Endothelial cell of umbilical vein (primary cell): ENCODE measurements around the gene NAA20. TPM values are rescaled to one million over a fixed set of nuclear protein-coding genes. Genes with fewer than 3 reads are reported as not detected.

Experiments used
- BruUV-seq: library from RNA; stranded (reverse); fragments of 400-500 nt; replicated peaks from 2 replicates; lab custom pipeline; 2021; lab: Mats Ljungman, UMichigan
- CTCF ChIA-PET: fragments of 300-600, 350-600 bp; sonication (Branson Sonifier 250); formaldehyde crosslinking; loops from one replicate; lab custom pipeline; 2021; ENCODE audit warnings: antibody characterized with exemption, inconsistent platforms; lab: Charles Lee
- POLR2A ChIA-PET: fragments of 300-600, 350-600 bp; sonication (Branson Sonifier 250); formaldehyde crosslinking; loops from one replicate; lab custom pipeline; 2021; ENCODE audit warnings: antibody characterized with exemption, inconsistent platforms; lab: Charles Lee
- DNase-seq: peaks from one replicate; pipeline ENCODE4 v3.0.0-alpha.2; 2011; ENCODE audit warnings: low read depth, low spot score
- FAIRE-seq: peaks from 2 replicates; lab custom pipeline; 2011; peaks lifted over from hg19 to GRCh38; lab: Jason Lieb, UNC
- H2AFZ ChIP-seq: 2 replicates; pipeline ENCODE4 v1.6.0; 2012; ENCODE audit warnings: low read depth, low read length, control low read depth, inconsistent platforms
- H3K27ac ChIP-seq: 2 replicates; pipeline ENCODE4 v1.5.1; 2011; ENCODE audit warnings: low read depth, mild to moderate bottlenecking, control low read depth, low read length, moderate library complexity; ENCODE audit not compliant: insufficient read depth
- H3K27me3 ChIP-seq, 2 experiments: 2 replicates each; pipeline versions ENCODE4 v1.6.0 to v1.6.1; 2011; ENCODE audit warnings: low read length in 2 of 2, mixed read lengths in 1 of 2; ENCODE audit not compliant: control insufficient read depth in 2 of 2, insufficient read depth in 2 of 2
- H3K36me3 ChIP-seq, 2 experiments: 2 replicates in 1 of 2; 3 replicates in 1 of 2; pipeline ENCODE4 v1.5.1; 2011; ENCODE audit warnings: low read length in 2 of 2, mild to moderate bottlenecking in 1 of 2, moderate library complexity in 1 of 2; ENCODE audit not compliant: control insufficient read depth in 2 of 2, insufficient read depth in 2 of 2; ENCODE audit errors: extremely low read depth in 1 of 2
- H3K4me1 ChIP-seq: 3 replicates; pipeline ENCODE4 v1.5.1; 2011; ENCODE audit warnings: mild to moderate bottlenecking, low read length; ENCODE audit not compliant: control insufficient read depth, insufficient read depth; ENCODE audit errors: extremely low read depth
- H3K4me2 ChIP-seq: 2 replicates; pipeline ENCODE4 v1.6.1; 2011; ENCODE audit warnings: low read length, control low read depth, mixed read lengths; ENCODE audit not compliant: insufficient read depth
- H3K4me3 ChIP-seq, 3 experiments: fragments of 200-600 bp in 1 of 3; sonication (generic), shearing (Covaris generic) in 1 of 3; replicated peaks in 1 of 3; 2 replicates each; pipeline ENCODE4 v1.5.1; 2011 to 2016; ENCODE audit warnings: control low read depth in 3 of 3, low read length in 3 of 3, mild to moderate bottlenecking in 2 of 3, inconsistent platforms in 1 of 3, low read depth in 1 of 3, moderate library complexity in 1 of 3; ENCODE audit not compliant: insufficient read depth in 1 of 3
- H3K79me2 ChIP-seq: 2 replicates; pipeline ENCODE4 v1.6.0; 2012; ENCODE audit warnings: low read length, inconsistent platforms; ENCODE audit not compliant: control insufficient read depth, insufficient read depth
- H3K9ac ChIP-seq: replicated peaks from 2 replicates; pipeline ENCODE3; 2011; ENCODE audit warnings: low read length, control low read depth; ENCODE audit not compliant: insufficient read depth; ENCODE audit errors: extremely low read depth
- H3K9me1 ChIP-seq: replicated peaks from 3 replicates; pipeline ENCODE4 v1.6.0; 2011; ENCODE audit warnings: mild to moderate bottlenecking, low read length; ENCODE audit not compliant: control insufficient read depth, insufficient read depth; ENCODE audit errors: extremely low read depth
- H3K9me3 ChIP-seq: replicated peaks from 2 replicates; pipeline ENCODE4 v1.5.1; 2012; ENCODE audit warnings: low read length, inconsistent platforms; ENCODE audit not compliant: control insufficient read depth, insufficient read depth
- H4K20me1 ChIP-seq: replicated peaks from 2 replicates; pipeline ENCODE3; 2011; ENCODE audit warnings: mild to moderate bottlenecking, low read length; ENCODE audit not compliant: control insufficient read depth, insufficient read depth; ENCODE audit errors: extremely low read depth
- FOS ChIP-seq: IDR thresholded peaks from 2 replicates; pipeline ENCODE4 v1.6.1; 2011; ENCODE audit warnings: mild to moderate bottlenecking, low read length, moderate library complexity, borderline replicate concordance; ENCODE audit not compliant: insufficient read depth
- GATA2 ChIP-seq: IDR thresholded peaks from 2 replicates; pipeline ENCODE4 v1.7.0; 2011; ENCODE audit warnings: low read depth, mild to moderate bottlenecking, moderate library complexity, mixed read lengths, low read length; ENCODE audit not compliant: insufficient read length, insufficient read depth
- JUN ChIP-seq: IDR thresholded peaks from 2 replicates; pipeline ENCODE4 v1.6.1; 2011; ENCODE audit warnings: borderline replicate concordance, low read depth; ENCODE audit not compliant: insufficient read length, insufficient read depth
- POLR2A ChIP-seq: IDR thresholded peaks from 2 replicates; pipeline ENCODE4 v1.6.1; 2012; ENCODE audit warnings: low read depth, mild to moderate bottlenecking, control low read depth, low read length
- POLR2AphosphoS5 ChIP-seq: IDR thresholded peaks from 2 replicates; pipeline ENCODE4 v1.6.1; 2012; ENCODE audit warnings: low read depth, mild to moderate bottlenecking, control low read depth, low read length, moderate library complexity; ENCODE audit not compliant: insufficient read depth
- dilution Hi-C: fragments of 300-500 bp; cut with MboI; formaldehyde crosslinking; loops from one replicate; pipeline ENCODE4 v1.15.0; 2019; ENCODE audit warnings: low sequenced_read_pairs; ENCODE audit not compliant: extremely low pct_ligation_motif_present
- intact Hi-C: fragments of 100-400 bp; cut with micrococcal nuclease; formaldehyde crosslinking; loops from one replicate; pipeline ENCODE4 v1.10.0; 2022
- polyA plus RNA-seq, 4 experiments: library from polyadenylated mRNA; depleted of rRNA in 3 of 4; stranded (reverse) in 3 of 4; unstranded in 1 of 4; fragments of >200 nt; gene quantifications; 2 replicates each; pipeline versions ENCODE4 v1.2.1 to v1.2.3, GENCODE V29; 2011 to 2012; ENCODE audit warnings: missing spikeins in 1 of 4
- total RNA-seq: library from RNA; stranded (reverse); gene quantifications from 2 replicates; pipeline ENCODE4 v1.2.3, GENCODE V29; 2021

The NAA20 gene
- total and polyA plus RNA-seq, 2 donors (not counting 3 experiments of a cell fraction or from before 2014, with no cell fraction given): 48.6 to 77.3 TPM

DNA sequence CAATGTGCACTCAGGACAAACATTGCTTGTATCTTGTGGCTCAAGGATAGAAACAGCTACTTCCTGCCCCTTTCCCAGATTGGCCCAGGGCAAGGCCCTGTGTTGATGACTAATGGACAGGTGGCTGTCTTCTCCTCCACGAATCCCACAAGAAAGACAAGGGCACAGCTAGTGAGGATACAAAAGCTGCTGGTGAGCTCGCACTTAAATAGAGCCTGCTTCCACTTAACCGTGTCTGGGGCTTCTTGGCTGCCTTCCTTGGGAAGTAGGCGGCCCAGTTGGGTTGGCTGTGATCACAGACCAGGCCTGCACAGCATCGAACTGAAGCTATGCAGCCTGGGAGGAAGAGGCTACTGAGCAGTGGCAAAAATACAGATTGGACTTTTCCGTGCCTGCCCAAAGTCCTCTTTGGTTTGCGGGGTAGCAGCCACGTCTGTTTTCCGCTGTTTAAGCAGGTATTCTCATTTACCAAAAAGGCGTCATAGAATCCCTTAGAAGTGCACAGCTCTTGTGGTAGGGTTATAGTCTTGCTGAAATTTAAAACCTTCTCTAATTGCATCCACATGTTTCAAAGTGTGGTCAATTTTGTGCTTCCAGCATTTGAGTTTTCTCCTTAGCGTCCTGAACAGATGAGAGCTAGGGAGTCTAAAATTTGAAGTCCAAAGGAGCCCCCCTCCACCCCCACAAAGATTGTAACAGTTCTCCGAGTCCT is 23.0 kb upstream of the NAA20 start:
- peak; percentile 8 for FAIRE-seq
- ChIA-PET CTCF (interaction anchor here (0.7 to 3.6 kb wide), 24 partner anchors 10 to 300 kb away, joined by 3 to 60 read pairs (median 4); partner anchors contain the start of genes CFAP61, CRNKL1 and RIN2), POLR2A (interaction anchor here (0.7 to 2.0 kb wide), 3 partner anchors 62 to 208 kb away, joined by 4 to 7 read pairs (median 4); no protein-coding TSS in a partner anchor)
- Histone ChIP-seq H4K20me1 (no peaks in the 10 kb centered on the region), H3K4me2 (peak overlapping the region; percentile 59), H3K36me3 (peaks cover 6 to 20% of the 10 kb centered on the region in 2 experiments), H3K79me2 (peaks cover 13% of the 10 kb centered on the region), H2AFZ (no peak overlapping the region), H3K9ac (peak overlapping the region; percentile 85), H3K27me3 (no peaks in the 10 kb centered on the region), H3K9me3 (no peaks in the 10 kb centered on the region), H3K27ac (peak overlapping the region; percentile 95), H3K4me1 (peaks cover 48% of the 10 kb centered on the region), H3K9me1 (no peaks in the 10 kb centered on the region), H3K4me3 (no peak overlapping the region)
- intact Hi-C loops (loop anchor here (1.0 kb wide), 6 partner anchors 17 to 177 kb away; no protein-coding TSS in a partner anchor), dilution Hi-C loops (loop anchor here (25.0 kb wide), 1 partner anchor 182 kb away; no protein-coding TSS in a partner anchor)
- DNase-seq: peak; percentile 62
- no TSS peak for BruUV-seq
- no peak for TF ChIP-seq POLR2AphosphoS5
- peak; percentile 51 for TF ChIP-seq FOS
- TF ChIP-seq POLR2A: no peak
- peak; percentile 13 for TF ChIP-seq JUN
- TF ChIP-seq GATA2: no peak
